HT-29 (cell line): Measurements from ENCODE around the gene ONECUT2. TPM values are rescaled to one million over a fixed set of nuclear protein-coding genes. Genes with fewer than 3 reads are reported as not detected.

Experiments used
- DNase-seq: peaks from one replicate; pipeline ENCODE4 v3.0.0-alpha.2; 2015; ENCODE audit warnings: low spot score
- total RNA-seq: library from RNA; depleted of rRNA; stranded (reverse); fragments of >200 nt; shearing (Covaris generic); gene quantifications from 2 replicates; pipeline ENCODE4 v1.2.3, GENCODE V29; 2014

Gene ONECUT2
- total RNA-seq, 1 experiment from 2014 or later = 8.6 TPM

DNA sequence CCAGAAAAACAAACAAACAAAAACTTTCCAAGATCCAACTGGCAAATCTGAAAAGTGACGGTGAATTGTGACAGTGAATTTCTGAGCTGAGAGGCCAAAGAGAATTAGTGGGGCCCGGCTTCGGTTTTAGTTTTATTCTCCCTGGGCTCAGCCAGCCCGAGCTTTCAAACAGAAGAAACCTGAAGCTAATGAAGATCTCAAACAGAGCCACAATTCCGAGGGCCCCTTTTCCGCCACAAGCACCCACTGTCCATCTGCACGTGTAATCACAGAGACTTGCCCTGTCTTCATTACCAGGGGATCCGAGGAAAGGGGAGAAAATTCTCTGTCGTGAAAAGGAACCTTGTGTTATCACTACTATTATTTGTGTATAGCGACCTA is 4.2 kb upstream of the ONECUT2 start:
- DNase-seq = no peak

DNA sequence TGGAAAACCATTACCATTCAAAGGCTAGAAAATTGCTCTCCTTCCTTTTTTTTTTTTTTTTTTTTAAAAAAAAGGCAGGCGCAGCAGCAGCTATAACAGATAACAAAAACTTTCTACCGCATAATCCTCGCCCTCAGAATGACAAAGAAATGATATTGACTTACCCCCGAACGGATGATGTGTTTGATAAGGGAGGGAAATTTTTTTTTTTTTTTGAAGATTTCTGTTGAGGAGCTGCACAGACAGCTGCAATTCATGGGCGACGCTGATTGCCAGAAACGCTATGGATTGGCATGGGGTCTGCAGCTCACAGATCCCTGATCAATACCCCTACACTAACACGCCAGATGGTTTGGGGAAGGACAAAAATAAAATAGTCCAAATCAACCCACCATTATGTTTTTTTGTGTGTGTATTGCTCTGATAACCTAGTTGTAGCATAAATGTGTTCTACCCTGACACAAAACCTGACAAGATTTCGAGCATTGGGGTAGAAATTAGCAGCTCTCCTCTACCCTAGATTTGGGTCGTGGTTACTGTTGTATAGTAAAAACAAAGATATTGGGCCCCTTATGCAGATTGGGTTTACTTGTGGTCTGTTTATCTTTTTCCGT is 3.6 kb upstream of the ONECUT2 start:
- no peak for DNase-seq

DNA sequence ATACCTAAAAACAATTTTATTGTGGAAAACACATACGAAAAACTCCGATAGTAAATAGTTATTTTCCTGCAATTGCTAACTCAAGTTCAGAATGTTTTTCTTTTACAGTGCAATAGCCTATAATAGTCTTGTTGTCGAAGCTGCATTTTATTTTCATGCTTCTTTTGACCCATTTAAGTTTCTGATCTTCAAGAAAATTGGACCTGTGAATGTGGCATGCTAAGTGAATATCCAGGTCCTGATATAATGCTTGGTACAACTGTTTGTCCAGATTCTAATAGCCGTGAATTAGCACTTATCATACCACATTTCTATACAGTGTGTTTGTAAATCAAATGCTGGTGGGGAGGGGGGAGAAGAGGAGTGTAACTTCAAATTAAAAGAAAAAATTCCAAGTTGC is 3.0 kb upstream of the ONECUT2 start:
- no peak for DNase-seq

DNA sequence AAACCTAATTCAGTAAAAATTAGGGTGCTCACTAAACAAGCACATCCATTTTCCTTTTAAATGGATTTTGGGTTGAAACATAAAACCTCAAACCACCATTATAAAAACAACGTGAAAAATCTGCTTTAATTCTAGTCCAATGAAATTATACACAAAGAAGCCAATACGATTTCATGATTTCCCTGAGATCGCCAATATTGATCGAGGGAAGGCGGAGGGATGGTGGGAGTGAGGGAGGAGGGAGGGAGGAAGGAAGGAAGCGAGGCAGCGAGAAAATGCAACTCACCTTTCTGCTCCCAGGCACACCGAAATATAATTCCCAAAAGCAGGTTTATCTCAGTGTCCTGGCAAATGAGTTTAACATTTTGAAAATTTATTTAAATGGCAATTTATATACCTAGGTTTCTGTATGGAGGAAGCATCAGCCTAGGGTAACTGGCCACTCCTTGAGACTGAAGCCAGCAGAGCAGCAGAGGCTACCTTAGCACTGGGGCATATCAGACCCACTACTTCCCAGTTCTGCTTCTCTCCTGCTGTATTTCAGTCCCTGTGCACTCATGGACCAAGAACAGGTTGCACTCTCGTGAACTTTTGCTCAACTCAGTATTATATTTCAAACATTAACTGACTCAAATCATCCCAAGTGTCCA is 2.3 kb upstream of the ONECUT2 start:
- no peak for DNase-seq

DNA sequence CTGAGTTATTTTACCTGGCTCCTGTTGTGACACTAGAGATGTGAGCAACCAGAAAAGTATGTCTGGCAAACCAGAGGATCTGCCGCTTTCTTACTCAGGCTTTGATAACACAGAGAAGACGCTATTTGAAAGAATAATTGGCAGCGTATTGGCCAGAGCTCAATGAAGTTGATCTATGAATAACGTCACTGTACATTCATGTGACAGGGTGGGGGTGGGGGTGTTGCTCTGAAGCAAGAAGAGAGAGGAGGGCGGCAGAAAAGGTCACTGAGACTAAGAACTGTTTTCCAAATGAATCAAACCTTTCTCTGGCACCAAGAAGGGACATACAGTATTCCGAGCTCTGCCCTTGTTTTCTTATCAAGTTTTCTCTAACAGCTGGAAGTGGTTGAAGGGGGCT is 1.7 kb upstream of the ONECUT2 start:
- peak; percentile 22 for DNase-seq

DNA sequence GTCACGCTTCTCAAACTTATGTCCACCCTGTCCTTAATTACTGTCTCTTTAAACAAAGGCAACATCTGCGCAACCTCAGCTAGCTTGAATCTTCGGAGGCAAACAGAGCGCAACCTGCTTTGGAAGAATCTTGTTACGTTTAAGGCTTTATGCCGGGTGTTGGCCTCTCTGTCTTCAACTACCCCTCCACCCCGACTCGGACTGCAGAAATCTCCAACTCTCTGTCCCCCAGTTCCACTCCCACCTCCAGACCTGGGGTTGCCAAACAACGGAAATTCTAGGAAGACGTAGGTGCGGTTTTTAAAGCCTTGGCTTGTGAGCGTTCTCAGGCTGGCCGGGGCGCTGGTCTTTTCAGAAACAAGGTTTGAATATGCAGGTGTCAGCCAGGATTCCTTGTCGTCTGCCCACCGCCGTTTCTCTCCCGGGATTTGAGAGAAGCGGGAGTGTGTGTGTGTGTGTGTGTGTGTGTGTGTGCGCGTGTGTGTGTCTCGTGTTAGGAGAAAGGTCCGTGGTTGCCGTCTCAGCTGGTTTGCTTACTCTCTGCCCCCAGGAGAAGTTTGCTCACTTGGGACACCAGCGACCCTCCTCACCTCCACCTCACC is 1.1 kb upstream of the ONECUT2 start:
- peak; percentile 37 for DNase-seq

DNA sequence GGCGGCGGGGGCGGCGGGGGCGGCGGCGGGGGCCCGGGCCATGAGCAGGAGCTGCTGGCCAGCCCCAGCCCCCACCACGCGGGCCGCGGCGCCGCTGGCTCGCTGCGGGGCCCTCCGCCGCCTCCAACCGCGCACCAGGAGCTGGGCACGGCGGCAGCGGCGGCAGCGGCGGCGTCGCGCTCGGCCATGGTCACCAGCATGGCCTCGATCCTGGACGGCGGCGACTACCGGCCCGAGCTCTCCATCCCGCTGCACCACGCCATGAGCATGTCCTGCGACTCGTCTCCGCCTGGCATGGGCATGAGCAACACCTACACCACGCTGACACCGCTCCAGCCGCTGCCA is 644 bp downstream of the ONECUT2 start:
- DNase-seq = peak; percentile 17

DNA sequence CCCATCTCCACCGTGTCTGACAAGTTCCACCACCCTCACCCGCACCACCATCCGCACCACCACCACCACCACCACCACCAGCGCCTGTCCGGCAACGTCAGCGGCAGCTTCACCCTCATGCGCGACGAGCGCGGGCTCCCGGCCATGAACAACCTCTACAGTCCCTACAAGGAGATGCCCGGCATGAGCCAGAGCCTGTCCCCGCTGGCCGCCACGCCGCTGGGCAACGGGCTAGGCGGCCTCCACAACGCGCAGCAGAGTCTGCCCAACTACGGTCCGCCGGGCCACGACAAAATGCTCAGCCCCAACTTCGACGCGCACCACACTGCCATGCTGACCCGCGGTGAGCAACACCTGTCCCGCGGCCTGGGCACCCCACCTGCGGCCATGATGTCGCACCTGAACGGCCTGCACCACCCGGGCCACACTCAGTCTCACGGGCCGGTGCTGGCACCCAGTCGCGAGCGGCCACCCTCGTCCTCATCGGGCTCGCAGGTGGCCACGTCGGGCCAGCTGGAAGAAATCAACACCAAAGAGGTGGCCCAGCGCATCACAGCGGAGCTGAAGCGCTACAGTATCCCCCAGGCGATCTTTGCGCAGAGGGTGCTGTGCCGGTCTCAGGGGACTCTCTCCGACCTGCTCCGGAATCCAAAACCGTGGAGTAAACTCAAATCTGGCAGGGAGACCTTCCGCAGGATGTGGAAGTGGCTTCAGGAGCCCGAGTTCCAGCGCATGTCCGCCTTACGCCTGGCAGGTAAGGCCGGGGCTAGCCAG is 1.2 kb downstream of the ONECUT2 start:
- DNase-seq = peak; percentile 25

DNA sequence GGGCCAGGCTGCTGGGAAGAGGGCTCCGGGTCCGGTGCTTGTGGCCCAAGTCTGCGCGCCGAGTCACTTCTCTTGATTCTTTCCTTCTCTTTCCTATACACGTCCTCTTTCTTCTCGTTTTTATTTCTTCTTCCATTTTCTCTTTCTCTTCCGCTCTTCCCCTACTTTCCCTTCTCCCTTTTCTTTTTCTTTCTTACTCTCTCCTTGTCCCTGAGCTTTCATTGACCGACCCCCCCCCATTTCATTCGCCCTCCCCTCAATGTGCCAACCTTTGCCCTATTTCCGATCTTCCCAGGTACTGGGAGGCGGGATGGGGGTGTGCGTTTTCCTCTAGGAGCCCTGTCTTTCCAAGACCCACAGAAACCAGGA is 1.8 kb downstream of the ONECUT2 start:
- DNase-seq = peak; percentile 21

DNA sequence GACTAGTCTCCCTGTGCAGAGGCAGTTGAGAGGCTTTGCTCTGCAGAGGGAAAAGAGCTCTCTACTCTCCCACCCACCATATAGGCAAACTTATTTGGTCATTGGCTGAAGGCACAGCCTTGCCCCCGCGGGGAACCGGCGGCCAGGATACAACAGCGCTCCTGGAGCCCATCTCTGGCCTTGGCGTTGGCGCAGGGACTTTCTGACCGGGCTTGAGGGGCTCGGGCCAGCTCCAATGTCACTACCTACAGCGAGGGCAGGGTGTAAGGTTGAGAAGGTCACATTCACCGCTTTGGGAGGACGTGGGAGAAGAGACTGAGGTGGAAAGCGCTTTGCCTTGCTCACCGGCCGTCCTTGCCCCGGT is 2.2 kb downstream of the ONECUT2 start:
- DNase-seq = peak; percentile 38

DNA sequence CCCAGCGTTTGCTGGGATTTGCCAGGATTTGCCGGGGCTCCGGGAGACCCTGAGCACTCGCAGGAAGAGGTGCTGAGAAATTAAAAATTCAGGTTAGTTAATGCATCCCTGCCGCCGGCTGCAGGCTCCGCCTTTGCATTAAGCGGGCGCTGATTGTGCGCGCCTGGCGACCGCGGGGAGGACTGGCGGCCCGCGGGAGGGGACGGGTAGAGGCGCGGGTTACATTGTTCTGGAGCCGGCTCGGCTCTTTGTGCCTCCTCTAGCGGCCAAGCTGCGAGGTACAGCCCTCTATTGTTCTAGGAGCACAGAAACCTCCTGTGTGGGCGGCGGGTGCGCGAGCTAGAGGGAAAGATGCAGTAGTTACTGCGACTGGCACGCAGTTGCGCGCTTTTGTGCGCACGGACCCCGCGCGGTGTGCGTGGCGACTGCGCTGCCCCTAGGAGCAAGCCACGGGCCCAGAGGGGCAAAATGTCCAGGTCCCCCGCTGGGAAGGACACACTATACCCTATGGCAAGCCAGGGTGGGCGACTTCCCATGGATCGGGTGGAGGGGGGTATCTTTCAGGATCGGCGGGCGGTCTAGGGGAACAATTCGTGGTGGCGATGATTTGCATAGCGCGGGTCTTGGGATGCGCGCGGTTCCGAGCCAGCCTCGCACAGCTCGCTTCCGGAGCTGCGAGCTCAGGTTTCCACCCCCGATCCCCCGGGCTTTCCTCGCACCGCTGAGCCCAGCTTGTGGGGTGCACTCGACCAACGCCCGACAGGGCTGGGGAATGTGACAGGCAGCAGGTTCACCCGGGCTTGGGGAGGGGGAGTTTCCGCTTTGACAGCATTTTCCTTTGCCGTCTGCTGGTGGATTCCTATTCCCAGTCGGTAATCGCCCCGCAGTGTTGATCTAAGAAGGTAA is 2.8 kb downstream of the ONECUT2 start:
- DNase-seq = peak; percentile 89

DNA sequence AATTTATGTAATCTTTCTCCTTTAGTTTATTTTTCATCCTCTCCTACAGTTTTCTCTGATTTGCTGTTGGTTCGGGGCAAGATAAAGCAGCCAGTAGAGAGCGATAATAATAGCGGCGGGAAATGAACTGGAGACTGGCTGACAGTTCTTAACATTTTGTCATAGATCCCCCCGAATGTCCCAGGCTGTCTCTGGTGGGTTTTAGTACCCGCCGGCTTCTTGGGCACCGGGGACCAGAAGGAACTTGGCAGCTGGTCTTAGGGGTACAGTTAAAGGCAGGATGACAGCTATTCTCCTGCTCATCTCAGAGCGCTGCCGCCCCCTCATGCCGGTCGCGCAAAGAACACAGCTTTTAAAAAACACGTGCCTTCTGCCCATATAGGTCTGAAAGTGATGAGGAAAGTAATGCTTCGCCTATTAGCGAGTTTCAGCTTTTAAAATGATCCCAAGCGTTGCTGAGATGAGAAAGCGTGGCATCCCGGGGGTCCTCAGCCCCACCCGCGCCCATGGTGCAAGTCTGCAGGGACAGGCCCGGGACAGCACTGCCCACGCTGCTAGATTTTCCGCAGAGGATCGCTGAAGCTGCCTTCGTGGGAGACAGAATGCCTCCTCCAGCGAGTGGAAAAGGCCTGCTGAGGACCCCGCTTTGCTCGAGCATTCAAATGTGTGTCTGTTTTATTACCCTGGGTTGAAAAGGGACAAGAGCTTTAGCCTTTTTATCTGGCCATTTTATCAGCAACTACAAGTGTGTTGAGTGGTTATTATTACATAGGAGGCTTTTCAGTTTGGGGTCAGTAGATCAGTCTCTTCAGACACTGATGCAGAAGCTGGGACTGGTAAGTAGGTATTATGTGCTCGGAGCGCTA is 3.8 kb downstream of the ONECUT2 start:
- DNase-seq = peak; percentile 51

DNA sequence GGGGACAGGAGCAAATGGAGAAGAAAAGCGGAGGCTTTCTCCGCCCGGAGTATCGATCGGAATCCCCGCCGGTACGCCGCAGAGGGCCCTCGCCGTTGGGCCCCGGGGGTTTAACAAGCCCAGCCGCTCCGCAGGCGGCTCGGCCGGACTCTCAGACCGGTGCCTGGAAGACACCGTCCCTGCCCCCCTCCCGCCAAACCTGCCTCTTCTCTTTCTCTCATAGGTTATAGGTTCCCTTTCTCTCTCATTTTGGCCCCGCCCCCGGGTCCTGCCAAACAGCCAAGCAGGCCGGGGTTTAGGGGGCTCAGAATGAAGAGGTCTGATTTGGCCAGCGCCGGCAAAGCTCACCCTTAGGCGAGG is 4.4 kb downstream of the ONECUT2 start:
- DNase-seq = no peak

DNA sequence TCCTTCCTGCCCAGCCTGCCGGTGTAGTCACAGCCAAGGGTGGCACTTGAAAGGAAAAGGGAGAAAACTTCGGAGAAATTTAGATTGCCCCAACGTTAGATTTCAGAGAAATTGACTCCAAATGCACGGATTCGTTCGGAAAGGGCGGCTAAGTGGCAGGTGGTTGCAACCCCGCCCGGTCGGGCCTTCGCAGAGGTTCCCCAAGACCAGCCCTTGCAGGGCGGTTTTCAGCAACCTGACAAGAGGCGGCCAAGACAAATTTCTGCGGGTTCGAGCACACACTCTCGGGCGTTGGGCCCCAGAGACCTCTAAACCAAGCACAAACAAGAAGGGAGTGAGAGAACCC is 4.8 kb downstream of the ONECUT2 start:
- no peak for DNase-seq

DNA sequence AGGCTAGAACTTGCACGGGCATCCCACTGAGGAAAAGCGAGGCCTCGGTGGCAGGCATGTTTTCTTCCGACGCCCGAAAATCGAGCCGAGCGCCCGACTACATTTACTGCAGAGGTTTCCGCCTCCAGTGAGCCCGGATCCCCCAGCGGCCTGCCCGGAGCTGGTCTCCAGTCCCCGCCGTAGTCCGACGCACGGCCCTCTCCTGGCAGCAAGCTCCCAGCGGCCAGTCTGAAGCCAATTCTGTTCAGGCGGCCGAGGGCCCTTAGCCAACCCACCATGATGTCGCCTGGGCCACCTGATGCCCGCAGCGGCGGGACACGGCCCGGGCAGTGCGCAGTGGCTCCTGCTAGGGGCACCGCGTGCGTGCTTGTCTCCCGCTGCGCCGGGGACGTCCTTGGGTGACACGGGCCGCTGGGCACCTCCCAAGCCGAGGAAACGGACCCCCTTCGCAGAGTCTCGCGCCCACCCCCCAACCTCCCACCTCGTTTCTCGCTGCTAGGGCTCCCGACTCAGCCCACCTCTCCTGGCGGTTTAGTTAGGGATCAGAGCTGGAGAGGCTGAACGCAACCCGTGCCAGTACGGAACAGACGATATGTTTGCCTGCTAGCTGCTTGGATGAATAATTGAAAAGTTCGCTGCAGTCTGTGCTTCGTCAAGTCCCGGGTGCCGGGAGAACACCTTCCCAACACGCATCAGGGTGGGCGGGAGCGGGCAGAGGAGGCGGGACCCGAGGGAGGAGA is 5.3 kb downstream of the ONECUT2 start:
- DNase-seq = no peak

DNA sequence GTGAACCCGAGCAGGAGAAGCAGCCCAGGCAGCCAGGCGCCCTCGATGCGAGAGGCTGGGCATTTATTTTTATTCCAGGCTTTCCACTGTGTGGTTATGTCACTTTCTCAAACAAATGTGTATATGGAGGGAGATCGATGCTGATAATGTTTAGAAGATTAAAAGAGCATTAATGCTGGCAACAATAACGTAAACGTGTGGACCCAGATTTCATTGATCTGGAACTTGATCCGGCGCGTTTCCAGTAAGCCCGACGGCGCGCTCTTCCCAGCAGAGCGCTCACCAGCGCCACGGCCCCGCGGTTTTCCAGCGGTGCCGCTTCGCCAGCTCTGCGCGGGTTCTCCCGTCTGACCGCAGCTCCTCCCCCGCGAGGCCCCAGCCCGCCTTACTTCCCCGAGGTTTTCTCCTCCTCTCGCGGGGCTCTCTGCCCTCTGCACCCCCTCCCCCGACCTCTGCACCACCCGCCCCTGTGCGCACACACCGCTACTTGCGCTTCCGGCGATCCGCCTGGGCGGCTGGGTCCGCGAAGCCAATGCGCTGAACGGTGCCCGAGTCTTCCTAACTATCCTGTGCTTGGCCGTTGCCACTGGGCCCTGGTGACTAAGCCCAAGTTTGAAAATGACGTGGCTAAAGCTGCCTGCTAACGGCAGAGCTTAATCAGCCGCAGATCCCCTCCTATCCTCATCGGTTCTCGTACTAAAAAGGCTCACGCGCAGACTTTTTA is 6.1 kb downstream of the ONECUT2 start:
- no peak for DNase-seq

DNA sequence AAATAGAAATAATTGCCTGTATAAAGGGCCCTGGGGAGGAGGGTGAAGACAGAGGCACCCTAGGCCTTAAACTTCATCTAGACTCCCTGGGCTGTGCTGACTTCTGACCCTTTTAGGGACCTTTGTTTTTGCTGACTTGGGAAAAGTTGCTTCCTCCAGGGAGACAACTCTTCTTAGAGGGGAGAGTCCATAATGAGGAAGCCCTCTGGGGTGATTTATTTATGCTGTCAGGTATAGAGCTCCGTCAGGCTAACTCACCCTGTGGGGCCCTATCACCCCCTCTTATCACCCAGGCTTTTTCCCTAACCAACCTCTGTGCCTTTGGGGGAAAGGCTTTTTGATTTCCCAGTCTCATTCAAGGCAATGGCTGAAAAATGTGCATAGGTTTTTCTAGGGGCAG is 8.1 kb downstream of the ONECUT2 start:
- DNase-seq = no peak

DNA sequence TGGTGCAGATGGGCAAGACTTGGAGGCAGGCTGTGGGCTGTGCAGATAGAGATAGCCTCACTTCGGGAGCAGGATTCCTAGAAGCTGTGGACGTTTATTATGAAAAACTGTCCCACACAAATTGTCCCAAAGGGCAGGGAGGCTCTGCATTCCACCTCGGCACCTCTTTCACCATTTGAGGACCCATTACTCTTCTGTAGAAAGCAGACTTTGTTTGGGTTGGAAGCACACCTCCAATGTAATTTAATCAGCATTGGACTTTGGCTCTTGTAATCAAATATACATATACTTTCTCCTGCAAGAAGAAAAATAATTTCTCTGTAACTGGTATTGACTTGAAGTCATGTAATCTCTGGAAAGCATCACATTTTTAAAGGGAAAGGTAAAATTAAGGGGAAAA is 8.5 kb downstream of the ONECUT2 start:
- peak; percentile 30 for DNase-seq

DNA sequence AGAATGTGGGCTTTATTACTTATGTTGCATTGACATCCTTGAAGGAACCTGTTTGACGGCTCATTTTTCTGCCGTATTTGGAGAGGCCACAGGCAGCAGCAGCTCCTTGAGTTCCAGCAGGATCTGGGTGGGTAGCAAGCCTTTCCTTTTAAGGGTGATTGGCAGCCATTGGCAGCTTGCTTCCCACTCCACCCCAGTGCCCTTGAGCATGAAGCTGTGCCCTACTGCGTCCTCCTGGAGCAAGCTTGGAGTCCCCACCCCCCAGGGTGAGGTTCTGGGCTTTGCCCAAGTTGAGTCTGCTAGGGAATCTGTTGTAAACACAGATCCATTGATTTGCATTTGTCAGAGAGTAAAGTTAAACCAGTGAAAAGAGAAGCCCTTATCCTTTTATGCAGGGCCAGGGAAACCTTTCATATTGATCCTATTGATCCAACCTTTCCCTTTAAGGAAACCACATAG is 9.2 kb downstream of the ONECUT2 start:
- peak; percentile 69 for DNase-seq
